Measurements from ENCODE around the gene OR51T1.
"Not testable (repeated sequence)": the region's sequence is repeated elsewhere in the genome, so short reads cannot be mapped to it uniquely, and the experiment has no call there.

OR51T1 gene

DNA sequence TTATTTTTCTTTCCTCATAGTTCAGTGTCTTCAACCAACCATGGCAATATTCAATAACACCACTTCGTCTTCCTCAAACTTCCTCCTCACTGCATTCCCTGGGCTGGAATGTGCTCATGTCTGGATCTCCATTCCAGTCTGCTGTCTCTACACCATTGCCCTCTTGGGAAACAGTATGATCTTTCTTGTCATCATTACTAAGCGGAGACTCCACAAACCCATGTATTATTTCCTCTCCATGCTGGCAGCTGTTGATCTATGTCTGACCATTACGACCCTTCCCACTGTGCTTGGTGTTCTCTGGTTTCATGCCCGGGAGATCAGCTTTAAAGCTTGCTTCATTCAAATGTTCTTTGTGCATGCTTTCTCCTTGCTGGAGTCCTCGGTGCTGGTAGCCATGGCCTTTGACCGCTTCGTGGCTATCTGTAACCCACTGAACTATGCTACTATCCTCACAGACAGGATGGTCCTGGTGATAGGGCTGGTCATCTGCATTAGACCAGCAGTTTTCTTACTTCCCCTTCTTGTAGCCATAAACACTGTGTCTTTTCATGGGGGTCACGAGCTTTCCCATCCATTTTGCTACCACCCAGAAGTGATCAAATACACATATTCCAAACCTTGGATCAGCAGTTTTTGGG, at the start of gene OR51T1:
OR51T1 (plus strand) TSS at position 41 of the 641 bp plus-strand sequence; CDS start at position 41, 0 bp downstream.
- no peak for TF ChIP-seq CTCF (conservative IDR thresholded peaks at IDR 0.05; ENCODE audit: control insufficient read depth, insufficient read depth, low read depth, low read length)
- peak; percentile 31 for DNase-seq (ENCODE audit: low read depth)
- no peak within 1 kb of the TSS for H3K4me3 ChIP-seq (ENCODE audit: control insufficient read depth, low read depth, low read length)

DNA sequence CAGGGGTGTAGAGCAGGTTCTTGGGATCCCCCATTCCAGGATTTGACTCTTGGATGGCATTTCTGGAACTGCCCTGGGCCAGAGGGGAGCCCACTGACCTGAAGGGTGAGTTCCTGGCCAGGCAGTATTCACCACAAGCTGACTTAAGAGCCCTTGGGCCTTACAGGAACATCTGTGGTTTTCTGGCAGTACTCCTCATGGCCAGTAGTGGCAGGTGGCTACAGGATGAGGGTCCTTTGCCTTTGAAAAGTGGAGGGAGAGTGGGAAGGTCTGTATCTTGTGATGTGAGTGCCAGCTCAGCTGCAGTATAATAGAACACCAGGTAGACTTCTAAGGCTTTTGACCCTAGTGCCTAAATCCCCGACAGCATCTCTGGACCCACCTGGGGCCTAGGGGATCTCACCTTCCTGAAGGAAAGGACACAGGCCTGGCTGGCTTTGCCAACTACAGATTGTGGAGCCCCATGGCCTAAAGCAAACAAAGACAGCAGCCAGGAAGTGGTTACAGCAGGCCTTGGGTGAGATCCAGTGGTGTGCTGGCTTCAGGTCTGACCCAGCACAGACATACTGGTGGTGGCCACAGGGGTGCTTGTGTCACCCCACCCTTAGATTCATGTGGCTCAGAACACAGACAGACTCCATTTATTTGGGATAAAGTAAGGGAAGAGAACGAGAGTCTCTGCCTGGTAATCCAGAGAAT, 41.7 kb upstream of the OR51T1 start:
- no peak for DNase-seq (ENCODE audit: low read depth)
- no peak overlapping the region for H3K4me3 ChIP-seq (ENCODE audit: control insufficient read depth, low read depth, low read length)
- TF ChIP-seq CTCF (conservative IDR thresholded peaks at IDR 0.05; ENCODE audit: control insufficient read depth, insufficient read depth, low read depth, low read length): no peak

GRCh38 chr11:4848908-4849532, 32.7 kb upstream of the OR51T1 start, which contains the start of gene OR51S1:
OR51S1 (minus strand) TSS chr11:4849208; CDS start chr11:4849208, 0 bp downstream.
- no peak for DNase-seq (ENCODE audit: low read depth)
- H3K4me3 ChIP-seq (ENCODE audit: control insufficient read depth, low read depth, low read length): no peak within 1 kb of the TSS
- no peak for TF ChIP-seq CTCF (conservative IDR thresholded peaks at IDR 0.05; ENCODE audit: control insufficient read depth, insufficient read depth, low read depth, low read length)

DNA sequence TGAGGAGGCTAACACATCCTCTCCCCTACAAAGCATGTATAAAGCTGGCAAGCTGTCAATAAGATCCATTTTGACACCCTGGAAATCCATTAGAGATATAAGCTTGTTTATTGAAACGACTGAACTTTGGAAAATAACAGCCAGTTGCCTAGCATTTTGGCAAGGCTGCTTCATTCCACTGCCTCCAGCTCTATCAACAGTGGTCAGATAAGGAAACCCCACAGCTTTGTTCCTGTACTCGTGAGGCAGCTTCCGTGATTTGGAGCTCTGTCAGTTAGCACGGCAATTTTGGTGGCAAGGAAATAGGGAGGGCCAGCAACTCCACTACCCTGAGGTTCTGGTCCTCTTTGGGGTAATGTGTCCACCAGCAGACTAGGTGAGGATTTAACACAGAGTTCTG, 30.7 kb upstream of the OR51T1 start:
- DNase-seq (ENCODE audit: low read depth): no peak
- no peak overlapping the region for H3K4me3 ChIP-seq (ENCODE audit: control insufficient read depth, low read depth, low read length)
- TF ChIP-seq CTCF (conservative IDR thresholded peaks at IDR 0.05; ENCODE audit: control insufficient read depth, insufficient read depth, low read depth, low read length): no peak

- not testable (repeated sequence) for H3K4me3 ChIP-seq (ENCODE audit: control insufficient read depth, low read depth, low read length); DNase-seq (ENCODE audit: low read depth)
Observed at GRCh38 chr11:4854286-4854685, 27.4 kb upstream of the OR51T1 start.

GRCh38 chr11:4862447-4863236, 19.1 kb upstream of the OR51T1 start:
- H3K4me3 ChIP-seq (ENCODE audit: control insufficient read depth, low read depth, low read length): no peak overlapping the region
- DNase-seq (ENCODE audit: low read depth): no peak
- no peak for TF ChIP-seq CTCF (conservative IDR thresholded peaks at IDR 0.05; ENCODE audit: control insufficient read depth, insufficient read depth, low read depth, low read length)
